Ramos (cell line): ENCODE measurements around the gene ENAM.

Experiments
- in situ Hi-C: fragments of 300-500 bp; cut with MboI; formaldehyde crosslinking; loops from one replicate; pipeline ENCODE4 v1.14.3; 2022; ENCODE audit warnings: low sequenced_read_pairs; ENCODE audit not compliant: unreplicated experiment

Gene ENAM, protein sequence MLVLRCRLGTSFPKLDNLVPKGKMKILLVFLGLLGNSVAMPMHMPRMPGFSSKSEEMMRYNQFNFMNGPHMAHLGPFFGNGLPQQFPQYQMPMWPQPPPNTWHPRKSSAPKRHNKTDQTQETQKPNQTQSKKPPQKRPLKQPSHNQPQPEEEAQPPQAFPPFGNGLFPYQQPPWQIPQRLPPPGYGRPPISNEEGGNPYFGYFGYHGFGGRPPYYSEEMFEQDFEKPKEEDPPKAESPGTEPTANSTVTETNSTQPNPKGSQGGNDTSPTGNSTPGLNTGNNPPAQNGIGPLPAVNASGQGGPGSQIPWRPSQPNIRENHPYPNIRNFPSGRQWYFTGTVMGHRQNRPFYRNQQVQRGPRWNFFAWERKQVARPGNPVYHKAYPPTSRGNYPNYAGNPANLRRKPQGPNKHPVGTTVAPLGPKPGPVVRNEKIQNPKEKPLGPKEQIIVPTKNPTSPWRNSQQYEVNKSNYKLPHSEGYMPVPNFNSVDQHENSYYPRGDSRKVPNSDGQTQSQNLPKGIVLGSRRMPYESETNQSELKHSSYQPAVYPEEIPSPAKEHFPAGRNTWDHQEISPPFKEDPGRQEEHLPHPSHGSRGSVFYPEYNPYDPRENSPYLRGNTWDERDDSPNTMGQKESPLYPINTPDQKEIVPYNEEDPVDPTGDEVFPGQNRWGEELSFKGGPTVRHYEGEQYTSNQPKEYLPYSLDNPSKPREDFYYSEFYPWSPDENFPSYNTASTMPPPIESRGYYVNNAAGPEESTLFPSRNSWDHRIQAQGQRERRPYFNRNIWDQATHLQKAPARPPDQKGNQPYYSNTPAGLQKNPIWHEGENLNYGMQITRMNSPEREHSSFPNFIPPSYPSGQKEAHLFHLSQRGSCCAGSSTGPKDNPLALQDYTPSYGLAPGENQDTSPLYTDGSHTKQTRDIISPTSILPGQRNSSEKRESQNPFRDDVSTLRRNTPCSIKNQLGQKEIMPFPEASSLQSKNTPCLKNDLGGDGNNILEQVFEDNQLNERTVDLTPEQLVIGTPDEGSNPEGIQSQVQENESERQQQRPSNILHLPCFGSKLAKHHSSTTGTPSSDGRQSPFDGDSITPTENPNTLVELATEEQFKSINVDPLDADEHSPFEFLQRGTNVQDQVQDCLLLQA

DNA sequence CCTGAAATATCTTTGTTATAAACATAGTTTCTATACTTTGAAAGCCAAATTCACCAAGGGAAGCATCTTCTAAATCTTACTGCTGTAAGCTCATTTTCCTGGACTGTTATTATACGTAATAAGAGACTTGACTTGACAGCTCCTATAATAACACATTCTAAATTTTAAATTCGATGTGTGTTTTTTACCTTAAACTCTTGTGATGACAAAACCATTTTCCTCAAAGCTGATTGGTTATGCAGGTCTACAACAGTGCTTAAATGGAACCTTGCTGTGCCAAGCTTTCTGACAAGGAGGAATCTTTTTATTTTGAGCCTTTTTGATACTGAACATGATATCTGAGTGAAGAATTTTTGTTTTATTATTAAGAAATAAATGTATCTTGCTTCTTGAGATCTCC, at the start of gene ENAM:
ENAM (plus strand) TSS at position 301 of the 400 bp plus-strand sequence. CDS start 757 bp downstream, outside the sequence.
- in situ Hi-C loops = no loop called here

DNA sequence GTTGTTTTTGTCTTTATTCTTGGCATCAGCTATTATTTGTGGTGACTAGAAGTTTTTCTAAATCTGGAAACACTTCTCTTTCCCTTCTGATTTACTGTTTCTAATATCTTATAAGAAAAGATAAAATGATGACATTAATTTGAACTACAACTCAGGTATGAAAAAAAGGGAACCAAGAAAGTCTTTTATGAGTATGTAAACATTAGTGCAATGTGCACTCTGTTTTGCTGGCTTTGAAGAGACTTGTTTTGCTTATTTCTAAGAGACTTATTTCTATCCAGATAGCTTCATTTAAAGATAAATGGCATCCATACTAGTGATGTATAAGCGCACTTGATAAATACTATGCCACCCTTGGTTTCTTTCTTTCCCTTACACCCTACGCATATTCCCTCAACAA, 46.6 kb upstream of the ENAM start:
- in situ Hi-C loops = loop anchor here (25.0 kb wide), 1 partner anchor 1130 kb away; no protein-coding TSS in a partner anchor

DNA sequence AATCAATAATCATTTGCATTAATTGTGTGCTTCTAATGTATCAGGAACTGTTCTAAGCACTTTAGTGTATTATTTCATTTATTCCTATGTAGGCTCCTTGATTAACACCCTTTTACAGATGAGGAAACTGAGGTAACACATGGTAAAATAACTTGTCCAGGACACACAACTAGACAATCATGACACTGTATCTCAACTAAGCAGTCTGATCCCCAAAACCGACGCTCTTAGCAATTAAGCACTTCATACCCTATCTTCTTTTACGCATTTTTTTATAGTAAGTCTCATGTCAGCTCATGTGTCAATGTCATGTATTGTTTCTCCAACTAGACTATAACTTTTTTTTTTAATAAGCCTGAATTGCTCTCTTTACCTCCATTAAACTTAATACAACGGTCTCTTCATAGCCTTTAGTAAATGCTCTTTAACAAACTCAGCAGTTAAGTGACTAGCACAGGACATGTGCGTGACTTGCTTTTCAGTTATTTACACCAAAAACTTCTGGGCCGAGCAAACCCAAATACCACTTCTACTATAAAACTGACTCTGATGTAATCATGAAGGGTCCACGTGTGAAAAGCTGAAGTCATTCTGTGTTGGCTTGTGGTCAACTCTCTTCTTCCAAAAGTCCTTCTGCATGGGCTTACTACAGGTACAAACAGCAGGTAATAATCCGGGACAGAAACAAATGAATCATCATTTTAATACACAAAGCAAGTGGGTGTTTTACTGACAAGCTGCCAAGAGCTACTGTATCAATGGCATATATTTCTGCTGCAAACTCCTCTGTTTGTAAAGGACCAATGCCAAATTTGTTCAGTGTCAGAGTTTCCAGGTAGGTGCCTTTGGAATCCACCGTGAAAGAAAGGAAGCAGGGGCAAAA, 44.4 kb upstream of the ENAM start:
- in situ Hi-C loops = loop anchor here (25.0 kb wide), 1 partner anchor 1128 kb away; no protein-coding TSS in a partner anchor

DNA sequence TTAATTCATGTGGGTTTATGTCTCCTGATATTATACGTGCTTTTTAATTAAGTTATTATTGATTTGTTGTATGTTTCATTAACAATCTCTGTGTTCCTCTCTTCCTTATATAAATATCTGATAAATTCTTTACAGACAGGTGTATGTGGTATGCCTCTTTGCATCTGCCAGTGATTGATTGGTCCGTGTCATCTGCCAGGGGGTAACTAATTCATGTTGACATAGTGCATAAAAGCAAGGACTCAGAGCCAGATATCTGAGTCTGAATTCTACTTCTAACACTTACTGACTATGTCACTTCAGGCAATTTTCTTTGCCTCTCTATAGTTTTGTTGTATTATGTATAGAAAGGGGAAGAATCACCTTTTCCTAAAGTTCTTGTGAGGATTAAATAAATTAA, 41.7 kb upstream of the ENAM start:
- in situ Hi-C loops = loop anchor here (25.0 kb wide), 1 partner anchor 1125 kb away; no protein-coding TSS in a partner anchor

DNA sequence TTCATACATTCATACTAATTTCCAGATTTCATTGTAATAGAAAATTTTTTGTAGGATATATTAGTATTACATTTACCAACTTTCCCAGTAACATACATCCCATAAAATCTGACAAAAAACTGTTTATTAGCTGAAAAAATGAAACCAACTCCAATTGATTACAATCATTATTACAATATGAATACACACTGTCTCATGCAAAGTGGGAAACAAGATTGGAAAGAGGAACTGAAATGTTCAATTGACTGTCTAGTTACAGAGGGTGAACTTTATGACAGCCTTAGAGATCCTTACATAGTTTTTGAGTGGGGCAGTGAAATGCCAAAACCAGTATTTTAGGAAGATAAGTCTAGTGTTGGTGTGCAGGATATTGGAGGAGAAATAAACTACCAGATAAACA, 38.8 kb upstream of the ENAM start:
- in situ Hi-C loops = loop anchor here (25.0 kb wide), 1 partner anchor 1123 kb away; no protein-coding TSS in a partner anchor

DNA sequence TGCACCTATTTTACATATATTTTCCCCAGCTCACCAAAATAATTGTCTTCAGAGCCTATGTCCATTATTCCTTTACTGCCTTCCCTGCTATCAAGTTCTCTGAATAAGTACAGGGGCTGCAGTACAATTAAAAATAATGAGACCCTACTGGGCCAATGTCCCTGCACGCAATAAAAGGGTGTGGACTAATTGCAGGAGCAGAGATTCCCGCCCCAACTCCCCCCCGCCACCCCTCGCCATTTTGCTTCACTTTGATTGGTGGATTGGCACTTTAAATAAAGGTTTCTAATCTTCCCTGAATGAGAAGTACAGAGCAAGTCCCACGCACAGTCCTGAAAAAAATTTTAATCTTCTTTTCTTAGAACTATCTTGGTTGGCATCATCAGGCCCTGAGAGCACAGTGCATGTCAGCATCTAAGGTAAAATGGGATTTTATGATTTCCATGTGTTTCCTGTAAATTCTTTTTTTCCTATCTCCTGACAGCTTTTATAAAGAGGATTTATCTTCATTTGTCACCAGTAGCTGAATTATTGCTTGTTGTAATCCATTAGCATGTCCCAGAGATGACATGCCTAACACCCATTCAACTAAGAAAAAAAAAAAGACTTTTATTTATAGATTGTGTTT, 36.5 kb upstream of the ENAM start, which contains the start of gene AMBN:
AMBN (plus strand) TSS at position 302 of the 628 bp plus-strand sequence; CDS start at position 405, 103 bp downstream.
- in situ Hi-C loops = loop anchor here (25.0 kb wide), 1 partner anchor 1120 kb away; no protein-coding TSS in a partner anchor

DNA sequence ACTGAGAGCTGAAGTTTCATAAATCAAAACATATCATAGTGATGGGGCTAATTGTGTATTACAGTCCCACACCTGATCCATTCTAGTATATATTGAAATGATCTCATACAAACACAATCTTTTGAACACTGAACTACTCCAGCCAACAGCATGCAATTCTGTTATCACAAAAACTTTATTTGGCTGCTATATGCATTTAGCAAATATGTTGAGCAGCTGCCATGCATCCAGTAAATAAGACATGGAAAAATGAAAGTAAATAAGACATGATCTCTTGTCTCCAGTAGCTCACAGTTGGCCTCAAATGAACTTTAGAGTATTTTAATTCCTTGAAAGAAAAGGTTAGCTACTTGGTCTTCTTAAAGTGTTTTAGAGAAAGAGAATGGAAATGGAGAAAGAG, 34.3 kb upstream of the ENAM start:
- in situ Hi-C loops = loop anchor here (25.0 kb wide), 1 partner anchor 1118 kb away; no protein-coding TSS in a partner anchor

DNA sequence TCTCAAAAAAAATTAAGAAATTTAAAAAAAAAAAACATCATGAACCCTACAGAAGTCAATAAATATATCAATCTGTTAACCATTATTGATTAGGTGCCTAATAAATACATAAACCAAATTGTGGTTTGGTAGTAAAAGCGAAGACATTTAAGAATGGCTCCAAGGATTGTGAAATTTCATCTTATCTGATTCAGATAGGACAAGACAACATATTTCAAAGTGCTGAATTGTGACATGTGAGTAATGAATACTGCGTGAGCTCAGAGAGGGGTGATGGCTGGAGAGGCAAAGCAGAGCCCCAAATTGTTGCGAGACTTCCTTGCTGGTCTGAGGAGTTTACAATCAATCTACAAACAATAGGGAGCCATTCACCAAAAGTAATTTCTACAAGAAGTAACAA, 28.2 kb upstream of the ENAM start:
- in situ Hi-C loops = no loop called here

DNA sequence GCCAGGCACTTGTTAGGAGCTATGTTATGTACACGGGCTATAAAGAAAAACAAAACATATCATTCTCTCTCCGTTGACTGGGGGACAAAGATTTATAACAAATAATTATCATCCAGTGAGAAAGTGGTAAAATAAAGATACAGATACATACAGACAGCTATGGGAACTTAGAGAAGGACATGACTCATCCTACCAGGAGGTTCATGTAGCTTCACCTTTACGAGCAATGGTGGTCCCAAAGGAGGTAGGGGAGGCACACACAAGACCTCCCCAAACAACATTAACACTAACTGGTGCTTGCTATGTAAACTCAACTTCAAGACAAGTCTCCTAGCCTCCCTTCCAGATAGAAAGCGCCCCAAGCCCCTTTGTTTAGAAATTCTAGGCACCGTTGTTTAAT, 27.6 kb upstream of the ENAM start:
- in situ Hi-C loops = no loop called here

DNA sequence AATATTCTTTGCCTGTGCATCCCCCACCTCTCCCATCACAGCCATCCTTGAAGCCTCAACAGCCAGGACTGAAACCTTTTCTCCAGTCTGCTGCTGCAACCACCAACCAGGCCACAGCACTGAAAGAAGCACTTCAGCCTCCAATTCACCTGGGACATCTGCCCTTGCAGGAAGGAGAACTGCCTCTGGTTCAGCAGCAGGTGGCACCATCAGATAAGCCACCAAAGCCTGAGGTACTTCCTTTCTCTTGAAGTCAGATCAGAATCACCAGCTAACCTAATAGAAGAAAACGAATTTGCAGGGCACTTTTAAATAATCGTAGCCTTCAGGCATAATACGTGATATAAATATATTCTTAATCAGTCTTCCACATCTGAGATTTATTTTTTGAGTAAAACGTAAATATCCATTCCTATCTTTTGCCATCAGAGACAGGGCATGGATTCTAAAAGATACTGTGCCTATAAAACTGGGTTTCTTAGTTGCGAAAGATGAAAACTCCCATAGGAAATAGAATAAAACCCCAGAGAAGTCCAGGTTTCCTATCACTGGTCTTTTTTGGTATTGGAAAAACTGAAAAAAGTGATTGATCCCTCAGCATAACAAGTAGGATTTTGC, 27.0 kb upstream of the ENAM start:
- in situ Hi-C loops = no loop called here

DNA sequence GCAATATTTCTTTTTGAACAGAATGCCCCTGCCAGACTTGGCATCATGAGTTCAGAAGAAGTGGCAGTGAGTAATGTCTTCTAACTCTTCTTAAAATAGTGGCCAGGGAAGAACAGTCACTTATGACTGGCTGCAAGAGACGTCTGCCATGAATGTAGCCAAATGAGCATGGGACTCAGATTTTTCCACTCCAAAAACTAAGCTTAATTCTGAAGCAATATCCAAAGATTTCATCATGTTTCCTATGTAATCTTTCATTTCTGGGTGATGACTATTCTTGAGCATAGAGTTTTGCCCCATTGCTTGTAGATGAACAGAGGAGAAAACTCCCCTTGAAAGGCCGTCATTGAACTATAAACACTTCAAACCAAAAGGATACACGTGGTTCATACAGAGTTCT, 24.7 kb upstream of the ENAM start:
- in situ Hi-C loops = no loop called here

DNA sequence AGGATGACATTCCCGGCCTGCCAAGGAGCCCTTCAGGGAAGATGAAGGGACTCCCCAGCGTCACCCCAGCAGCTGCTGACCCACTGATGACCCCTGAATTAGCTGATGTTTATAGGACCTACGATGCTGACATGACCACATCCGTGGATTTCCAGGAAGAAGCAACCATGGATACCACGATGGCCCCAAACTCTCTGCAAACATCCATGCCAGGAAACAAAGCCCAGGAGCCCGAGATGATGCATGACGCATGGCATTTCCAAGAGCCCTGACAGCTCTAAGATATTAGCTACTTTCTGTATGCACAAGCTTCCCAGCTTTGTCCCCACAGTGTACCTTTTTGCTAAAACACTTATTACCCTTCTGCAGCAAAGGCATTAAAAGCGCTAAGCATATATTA, 22.1 kb upstream of the ENAM start:
- in situ Hi-C loops = no loop called here

DNA sequence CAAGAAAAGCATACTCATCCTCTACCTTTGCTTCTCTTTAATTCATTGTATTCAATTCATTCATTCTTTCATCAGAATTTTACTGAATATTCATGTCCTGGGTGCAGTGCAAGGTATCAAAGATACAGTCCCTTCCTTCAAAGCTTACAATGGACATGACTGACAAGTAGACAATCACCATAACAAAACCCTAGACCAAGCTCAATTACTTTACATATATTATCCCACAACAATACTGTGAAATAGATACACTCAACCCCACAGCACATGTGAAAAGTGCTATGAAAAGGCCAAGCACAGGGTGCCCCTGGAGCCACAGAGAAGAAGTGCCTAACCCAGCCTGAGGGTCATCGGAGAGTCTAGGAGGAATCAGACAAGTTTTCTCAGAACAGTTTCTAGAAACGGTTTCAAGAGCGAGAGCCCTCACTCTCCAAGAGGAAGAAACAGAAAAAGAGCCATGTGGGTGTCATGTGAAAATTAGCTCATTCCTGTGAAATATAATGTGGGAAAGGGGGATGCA, 21.1 kb upstream of the ENAM start:
- in situ Hi-C loops = no loop called here

DNA sequence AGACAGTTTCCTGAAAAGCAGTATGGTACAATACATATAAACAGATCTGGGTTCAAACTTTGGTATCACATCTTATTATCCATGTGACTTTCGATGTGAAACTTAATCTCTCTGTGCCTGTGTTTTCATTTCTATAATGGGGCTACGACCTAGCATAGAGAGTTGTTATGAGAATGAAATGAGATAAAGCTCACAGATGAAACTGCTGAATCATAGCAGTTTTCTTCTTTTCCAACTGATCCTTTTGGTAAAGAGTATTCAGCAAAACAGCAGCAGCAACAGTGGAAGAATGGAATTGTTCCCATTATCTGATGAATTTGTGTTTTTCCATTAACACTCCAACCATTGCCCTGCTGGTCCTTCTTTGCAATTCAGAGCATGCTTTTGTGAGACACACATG, 20.2 kb upstream of the ENAM start:
- in situ Hi-C loops = no loop called here

DNA sequence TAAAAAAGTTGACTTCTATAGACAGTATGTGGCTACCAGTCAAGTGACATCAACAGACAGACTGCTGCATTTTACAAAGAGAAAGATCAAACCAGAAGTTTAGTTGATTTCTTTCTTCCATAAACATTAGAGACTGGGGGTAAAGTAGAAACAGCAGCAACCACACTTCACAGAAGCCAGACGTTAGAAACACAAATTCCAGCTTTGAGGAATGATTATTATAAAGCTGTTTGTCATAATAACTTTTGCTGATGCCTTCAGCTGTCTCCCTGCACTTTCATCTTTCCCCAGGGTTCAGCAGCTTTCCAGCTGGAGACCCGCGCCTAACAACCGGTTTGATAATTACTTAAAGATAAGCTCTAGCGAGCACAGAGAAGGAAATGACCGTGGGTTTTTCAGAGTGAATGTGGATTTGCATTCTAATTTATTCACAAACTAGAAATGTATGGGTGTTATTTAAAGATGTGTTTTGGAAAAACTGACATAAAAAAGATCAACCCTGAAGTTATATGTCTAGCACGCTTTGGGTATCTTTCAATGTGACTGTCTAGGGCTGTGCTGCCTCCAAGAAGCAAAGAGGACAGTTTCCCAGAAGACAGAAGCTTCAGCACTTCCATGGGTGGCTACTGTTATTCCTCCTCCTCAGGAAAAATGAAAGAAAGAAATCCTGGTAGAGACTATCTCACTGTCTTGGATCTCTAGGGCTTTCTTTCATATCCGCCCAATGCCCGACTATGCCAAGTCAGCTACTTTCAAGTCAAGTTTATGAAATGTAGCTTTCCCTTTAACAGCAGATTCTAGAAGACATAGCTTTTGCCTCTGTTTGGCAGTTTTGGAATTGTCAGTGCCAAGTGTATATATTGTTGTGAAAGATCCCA, 15.0 kb upstream of the ENAM start:
- in situ Hi-C loops = no loop called here

DNA sequence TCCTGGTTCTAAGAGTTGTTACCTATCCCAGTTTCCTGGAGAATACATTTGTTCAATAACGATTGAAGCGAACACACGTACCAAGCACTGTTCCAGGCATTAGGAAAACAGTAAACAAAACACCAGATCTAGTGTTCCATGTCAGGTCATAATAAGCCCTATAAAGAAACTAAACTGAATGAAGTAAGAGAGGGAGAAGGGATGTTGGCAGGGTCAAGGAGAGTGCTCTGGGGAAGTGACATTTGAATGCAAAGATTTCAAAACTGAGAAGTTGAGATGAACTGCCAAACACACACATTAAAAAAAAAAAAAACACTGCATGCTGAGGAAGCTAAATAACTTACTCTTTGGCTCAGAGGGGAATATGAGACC, 14.4 kb upstream of the ENAM start:
- in situ Hi-C loops = no loop called here

DNA sequence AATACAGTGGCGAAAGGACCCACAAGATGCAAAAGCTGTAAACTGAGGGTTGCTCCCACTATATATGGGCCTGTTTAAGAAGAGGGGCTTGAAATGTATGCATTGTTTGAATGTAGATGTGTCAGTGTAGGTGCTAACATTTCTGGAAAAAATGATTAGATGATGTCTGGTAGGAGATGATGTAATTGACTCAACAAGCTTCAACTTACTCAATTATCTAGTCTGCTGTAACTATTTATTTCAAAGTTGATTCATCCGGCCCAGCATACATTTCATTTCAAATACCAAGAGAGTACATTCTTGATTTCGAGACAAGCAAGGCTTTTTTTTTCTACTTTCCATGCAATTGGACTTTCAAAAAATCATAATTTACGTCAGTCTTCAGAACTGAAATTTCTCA, 9.3 kb upstream of the ENAM start:
- in situ Hi-C loops = no loop called here
